AG09309 (cell line): ENCODE measurements around the gene SPTY2D1.
"Not testable (repeated sequence)": the region's sequence is repeated elsewhere in the genome, so short reads cannot be mapped to it uniquely, and the experiment has no call there.

Experiments used
- DNase-seq: peaks from one replicate; pipeline ENCODE4 v3.0.0-alpha.2; 2010; ENCODE audit warnings: low read depth
- H3K4me3 ChIP-seq: 2 replicates; pipeline ENCODE4 v1.5.1; 2011; ENCODE audit warnings: mild to moderate bottlenecking, low read depth, low read length, moderate library complexity; ENCODE audit not compliant: control insufficient read depth
- CTCF ChIP-seq: IDR thresholded peaks from 2 replicates; pipeline ENCODE4 v1.5.1; 2011; ENCODE audit warnings: mild to moderate bottlenecking, low read depth, low read length, inconsistent platforms; ENCODE audit not compliant: insufficient read depth, control insufficient read depth; ENCODE audit errors: missing control alignments

SPTY2D1 gene

GRCh38 chr11:18634140-18635032, at the start of gene SPTY2D1:
TSS of gene SPTY2D1 (minus strand) at chr11:18634342. CDS start at chr11:18634257, 85 bp downstream.
- peak within 1 kb of the TSS; percentile 82 for H3K4me3 ChIP-seq
- no peak for TF ChIP-seq CTCF
- DNase-seq: peak; percentile 96

GRCh38 chr11:18682466-18682865, 48.3 kb upstream of the SPTY2D1 start:
- H3K4me3 ChIP-seq: no peak overlapping the region
- no peak for TF ChIP-seq CTCF
- no peak for DNase-seq

- H3K4me3 ChIP-seq, DNase-seq: not testable (repeated sequence)
Observed at GRCh38 chr11:18681949-18682348, 47.8 kb upstream of the SPTY2D1 start.

GRCh38 chr11:18677560-18677959, 43.4 kb upstream of the SPTY2D1 start:
- TF ChIP-seq CTCF: no peak
- no peak for DNase-seq
- H3K4me3 ChIP-seq: no peak overlapping the region

GRCh38 chr11:18676803-18677202, 42.7 kb upstream of the SPTY2D1 start:
- no peak overlapping the region for H3K4me3 ChIP-seq
- DNase-seq: no peak
- no peak for TF ChIP-seq CTCF

GRCh38 chr11:18672209-18672608, 38.1 kb upstream of the SPTY2D1 start:
- not testable (repeated sequence) for DNase-seq, H3K4me3 ChIP-seq

- no peak overlapping the region for H3K4me3 ChIP-seq
- TF ChIP-seq CTCF: no peak
- no peak for DNase-seq
Observed at GRCh38 chr11:18671246-18671645, 37.1 kb upstream of the SPTY2D1 start.
